GM21515 (cell line): ENCODE data around the gene DYDC1.
"Not testable (repeated sequence)": the region's sequence is repeated elsewhere in the genome, so short reads cannot be mapped to it uniquely, and the experiment has no call there.

Experiments
- ATAC-seq: cut with Tn5 transposase; IDR thresholded peaks from one replicate; pipeline ENCODE4 v1.9.1; 2021; ENCODE audit not compliant: unreplicated experiment

Gene DYDC1

GRCh38 chr10:80356563-80356988 is at the start of gene DYDC1, which contains the start of gene DYDC2:
Gene DYDC1, minus strand, starts transcription at chr10:80356755. Its CDS starts 4,154 bp downstream, at chr10:80352601.
Gene DYDC2, plus strand, starts transcription at chr10:80356781. Its CDS starts 5,663 bp downstream, at chr10:80362444.
- no peak for ATAC-seq

- ATAC-seq: no peak
These were observed 49.6 kb upstream of the DYDC1 start for GRCh38 chr10:80406204-80406603.

GRCh38 chr10:80405626-80406025 is 49.1 kb upstream of the DYDC1 start:
- ATAC-seq: no peak

GRCh38 chr10:80405035-80405434 is 48.5 kb upstream of the DYDC1 start:
- ATAC-seq: no peak

- no peak for ATAC-seq
These were observed 43.7 kb upstream of the DYDC1 start for GRCh38 chr10:80400136-80400804.

- ATAC-seq: no peak
These were observed 40.5 kb upstream of the DYDC1 start for GRCh38 chr10:80397014-80397413.

GRCh38 chr10:80394358-80394916 is 37.9 kb upstream of the DYDC1 start:
- no peak for ATAC-seq

GRCh38 chr10:80392250-80392649 is 35.7 kb upstream of the DYDC1 start:
- no peak for ATAC-seq

- ATAC-seq: no peak
These were observed 34.2 kb upstream of the DYDC1 start for GRCh38 chr10:80390740-80391139.

GRCh38 chr10:80382989-80383388 is 26.4 kb upstream of the DYDC1 start:
- peak; percentile 66 for ATAC-seq

- no peak for ATAC-seq
These were observed 23.6 kb upstream of the DYDC1 start for GRCh38 chr10:80380185-80380584.

- ATAC-seq: no peak
These were observed 23.1 kb upstream of the DYDC1 start for GRCh38 chr10:80379701-80380100.

- no peak for ATAC-seq
These were observed 16.9 kb upstream of the DYDC1 start for GRCh38 chr10:80373502-80373901.

- ATAC-seq: no peak
These were observed 16.1 kb upstream of the DYDC1 start for GRCh38 chr10:80372675-80373074.

GRCh38 chr10:80371467-80371866 is 14.9 kb upstream of the DYDC1 start:
- no peak for ATAC-seq

- no peak for ATAC-seq
These were observed 9.0 kb upstream of the DYDC1 start for GRCh38 chr10:80365510-80365909.

- no peak for ATAC-seq
These were observed 3.1 kb upstream of the DYDC1 start for GRCh38 chr10:80359644-80360043.

GRCh38 chr10:80358925-80359324 is 2.4 kb upstream of the DYDC1 start:
- ATAC-seq: not testable (repeated sequence)

- ATAC-seq: no peak
These were observed 1.2 kb upstream of the DYDC1 start for GRCh38 chr10:80357851-80358125.

GRCh38 chr10:80356989-80357850 is 665 bp upstream of the DYDC1 start:
- ATAC-seq: no peak

- ATAC-seq: no peak
These were observed 5.3 kb downstream of the DYDC1 start for GRCh38 chr10:80351220-80351619.

- no peak for ATAC-seq
These were observed 6.3 kb downstream of the DYDC1 start for GRCh38 chr10:80350251-80350650.
